HEK293 (cell line): ENCODE results near the gene PSMD2.

Source experiments
- CTCF ChIA-PET: fragments of 350-600 bp; formaldehyde crosslinking; extraction: SDS; loops from one replicate; lab custom pipeline; 2021; ENCODE audit warnings: antibody characterized with exemption; lab: Yijun Ruan, JAX
- POLR2A ChIA-PET: fragments of 300-600 bp; formaldehyde crosslinking; extraction: SDS; loops from one replicate; lab custom pipeline; 2020; ENCODE audit warnings: antibody characterized with exemption, inconsistent platforms; lab: Yijun Ruan, JAX
- H3K27ac ChIP-seq: fragments of 200-500 bp; sonication (Bioruptor generic); 2 replicates; pipeline ENCODE4 v1.5.1; 2014; ENCODE audit warnings: low read depth, low read length, control low read depth, inconsistent platforms; ENCODE audit errors: extremely low read depth
- H3K36me3 ChIP-seq, 2 experiments: fragments of 200-500 bp in 1 of 2; sonication (Bioruptor generic) in 1 of 2; 1 replicate in 1 of 2; 2 replicates in 1 of 2; pipeline ENCODE4 v1.5.1; 2014 to 2017; ENCODE audit warnings: inconsistent platforms in 2 of 2, low read length in 2 of 2; ENCODE audit not compliant: control insufficient read depth in 2 of 2, insufficient read depth in 1 of 2
- H3K4me1 ChIP-seq: fragments of 200-500 bp; sonication (Bioruptor generic); 2 replicates; pipeline ENCODE4 v1.5.1; 2014; ENCODE audit warnings: mild to moderate bottlenecking, low read length, inconsistent platforms; ENCODE audit not compliant: control insufficient read depth, insufficient read depth
- H3K4me3 ChIP-seq: 2 replicates; pipeline ENCODE4 v1.5.1; 2011; ENCODE audit warnings: low read depth, mild to moderate bottlenecking, control low read depth, low read length, moderate library complexity
- H3K9me3 ChIP-seq: fragments of 200-500 bp; sonication (Bioruptor generic); 2 replicates; pipeline ENCODE4 v1.5.1; 2014; ENCODE audit warnings: low read depth, low read length, inconsistent platforms; ENCODE audit not compliant: control insufficient read depth, insufficient read depth
- EGR2 ChIP-seq: fragments of 450-650 bp; formaldehyde crosslinking; IDR thresholded peaks from 2 replicates; pipeline ENCODE4 v1.5.1; 2016; ENCODE audit warnings: low read depth, missing biosample characterization, missing genetic modification characterization
- GLIS2 ChIP-seq: fragments of 450-650 bp; formaldehyde crosslinking; IDR thresholded peaks from 2 replicates; pipeline ENCODE4 v1.5.1; 2016; ENCODE audit warnings: missing biosample characterization, missing genetic modification characterization
- OVOL3 ChIP-seq: fragments of 450-650 bp; formaldehyde crosslinking; IDR thresholded peaks from 2 replicates; pipeline ENCODE4 v1.5.1; 2016; ENCODE audit warnings: missing biosample characterization, missing genetic modification characterization
- SP3 ChIP-seq: fragments of 450-650 bp; formaldehyde crosslinking; IDR thresholded peaks from 2 replicates; pipeline ENCODE4 v1.5.1; 2016; ENCODE audit warnings: missing biosample characterization, missing genetic modification characterization
- SP7 ChIP-seq: fragments of 450-650 bp; formaldehyde crosslinking; IDR thresholded peaks from 2 replicates; pipeline ENCODE4 v1.5.1; 2016; ENCODE audit warnings: missing biosample characterization, missing genetic modification characterization
- YY1 ChIP-seq: fragments of 450-650 bp; formaldehyde crosslinking; IDR thresholded peaks from 2 replicates; pipeline ENCODE4 v1.5.1; 2018; ENCODE audit warnings: missing biosample characterization, missing genetic modification characterization
- ZBTB17 ChIP-seq: fragments of 450-650 bp; formaldehyde crosslinking; IDR thresholded peaks from 2 replicates; pipeline ENCODE4 v1.5.1; 2016; ENCODE audit warnings: missing biosample characterization, missing genetic modification characterization
- ZBTB48 ChIP-seq: fragments of 450-650 bp; formaldehyde crosslinking; IDR thresholded peaks from 2 replicates; pipeline ENCODE4 v1.5.1; 2016; ENCODE audit warnings: missing biosample characterization, missing genetic modification characterization
- ZBTB8A ChIP-seq: fragments of 450-650 bp; formaldehyde crosslinking; IDR thresholded peaks from 2 replicates; pipeline ENCODE4 v1.5.1; 2016; ENCODE audit warnings: missing biosample characterization, missing genetic modification characterization
- ZFP37 ChIP-seq: fragments of 450-650 bp; formaldehyde crosslinking; IDR thresholded peaks from 2 replicates; pipeline ENCODE4 v1.5.1; 2016; ENCODE audit warnings: missing biosample characterization, missing genetic modification characterization
- ZIC2 ChIP-seq: fragments of 450-650 bp; formaldehyde crosslinking; IDR thresholded peaks from 2 replicates; pipeline ENCODE4 v1.5.1; 2016; ENCODE audit warnings: missing biosample characterization, missing genetic modification characterization
- ZNF138 ChIP-seq: fragments of 450-650 bp; formaldehyde crosslinking; IDR thresholded peaks from 2 replicates; pipeline ENCODE4 v1.5.1; 2016; ENCODE audit warnings: missing biosample characterization, missing genetic modification characterization, borderline replicate concordance
- ZNF16 ChIP-seq: fragments of 450-650 bp; formaldehyde crosslinking; IDR thresholded peaks from 2 replicates; pipeline ENCODE4 v1.5.1; 2016; ENCODE audit warnings: low read depth, missing biosample characterization, missing genetic modification characterization
- ZNF274 ChIP-seq, 2 experiments: fragments of 200-500 bp in 1 of 2; fragments of 450-650 bp in 1 of 2; sonication (Bioruptor generic) in 1 of 2; formaldehyde crosslinking in 1 of 2; IDR thresholded peaks; 2 replicates each; pipeline versions ENCODE4 v1.5.1 to v1.6.1; 2014 to 2016; ENCODE audit warnings: borderline replicate concordance in 1 of 2, inconsistent platforms in 1 of 2, low read length in 1 of 2, missing biosample characterization in 1 of 2, missing genetic modification characterization in 1 of 2
- ZNF391 ChIP-seq: fragments of 450-650 bp; formaldehyde crosslinking; IDR thresholded peaks from 2 replicates; pipeline ENCODE4 v1.5.1; 2016; ENCODE audit warnings: low read depth, missing biosample characterization, missing genetic modification characterization, borderline replicate concordance
- ZNF394 ChIP-seq: fragments of 450-650 bp; formaldehyde crosslinking; IDR thresholded peaks from 2 replicates; pipeline ENCODE4 v1.5.1; 2016; ENCODE audit warnings: missing biosample characterization, missing genetic modification characterization, mild to moderate bottlenecking, moderate library complexity, borderline replicate concordance
- ZNF561 ChIP-seq: fragments of 450-650 bp; IDR thresholded peaks from 2 replicates; pipeline ENCODE4 v1.5.1; 2018; ENCODE audit warnings: missing biosample characterization, missing genetic modification characterization, borderline replicate concordance
- ZSCAN30 ChIP-seq: fragments of 450-650 bp; IDR thresholded peaks from 2 replicates; pipeline ENCODE4 v1.5.1; 2018; ENCODE audit warnings: missing biosample characterization, mild to moderate bottlenecking, missing genetic modification characterization, moderate library complexity
- TF ChIP-seq, protein P1 (sequence below): fragments of 450-650 bp; formaldehyde crosslinking; IDR thresholded peaks from 2 replicates; pipeline ENCODE4 v1.5.1; 2016; ENCODE audit warnings: missing biosample characterization, missing genetic modification characterization
- TF ChIP-seq, protein P2 (sequence below): fragments of 450-650 bp; formaldehyde crosslinking; IDR thresholded peaks from 2 replicates; pipeline ENCODE4 v1.5.1; 2017; ENCODE audit warnings: missing biosample characterization, missing genetic modification characterization
- TF ChIP-seq, protein P3 (sequence below): fragments of 450-650 bp; formaldehyde crosslinking; IDR thresholded peaks from 2 replicates; pipeline ENCODE4 v1.5.1; 2016; ENCODE audit warnings: missing biosample characterization, missing genetic modification characterization
- TF ChIP-seq, protein P4 (sequence below): fragments of 450-650 bp; formaldehyde crosslinking; conservative IDR thresholded peaks from 2 replicates; pipeline ENCODE4 v1.5.1; 2016; ENCODE audit warnings: low read depth, missing biosample characterization, missing genetic modification characterization
- TF ChIP-seq, protein P5 (sequence below): fragments of 450-650 bp; formaldehyde crosslinking; IDR thresholded peaks from 2 replicates; pipeline ENCODE4; 2016; ENCODE audit warnings: missing biosample characterization, missing genetic modification characterization

PSMD2 gene

DNA sequence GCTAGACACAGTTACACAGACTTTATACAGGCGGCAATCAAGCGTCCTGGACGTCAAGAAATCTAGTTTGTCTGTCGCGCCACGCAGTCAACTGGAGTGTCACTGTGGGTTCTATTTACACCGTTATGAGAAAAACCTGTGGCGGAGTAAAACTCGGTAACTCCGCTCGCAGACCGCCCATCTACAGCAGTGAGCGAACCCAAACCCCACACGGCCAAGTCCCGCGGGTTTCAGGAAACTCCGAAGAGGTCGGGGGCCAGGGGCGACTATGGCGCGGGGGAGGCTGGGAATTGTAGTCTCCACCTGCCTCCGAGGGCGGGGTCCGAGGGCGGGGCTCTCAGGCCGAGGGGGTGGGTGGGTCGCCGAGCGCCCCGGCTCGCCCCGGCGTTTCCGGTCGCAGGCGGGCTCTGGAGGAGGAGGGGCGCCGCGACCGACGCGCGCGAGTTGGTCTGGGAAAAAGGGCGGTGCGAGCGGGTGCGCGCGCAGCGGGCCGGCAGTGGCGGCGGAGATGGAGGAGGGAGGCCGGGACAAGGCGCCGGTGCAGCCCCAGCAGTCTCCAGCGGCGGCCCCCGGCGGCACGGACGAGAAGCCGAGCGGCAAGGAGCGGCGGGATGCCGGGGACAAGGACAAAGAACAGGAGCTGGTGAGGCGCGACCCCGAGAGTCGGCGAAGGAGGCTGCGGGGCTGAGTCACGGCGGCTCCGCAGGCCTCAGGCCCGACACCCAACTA is at the start of gene PSMD2:
Gene PSMD2 (plus strand): TSS at position 483 of the 729 bp plus-strand sequence. CDS start 26 bp downstream, at position 509.
- Histone ChIP-seq H3K36me3 (peaks cover 15 to 44% of the 10 kb centered on the region in 2 experiments; a peak in 2 of 3 replicates), H3K4me3 (peak within 1 kb of the TSS; percentile 98), H3K27ac (peak within 1 kb of the TSS; percentile 76), H3K4me1 (no peaks in the 10 kb centered on the region), H3K9me3 (no peaks in the 10 kb centered on the region)
- ChIA-PET CTCF (interaction anchor here (0.6 to 1.8 kb wide), 2 partner anchors 10 to 844 kb away, joined by 3 to 6 read pairs; no protein-coding TSS in a partner anchor), POLR2A (no interaction called here)
- TF ChIP-seq, protein P1, sequence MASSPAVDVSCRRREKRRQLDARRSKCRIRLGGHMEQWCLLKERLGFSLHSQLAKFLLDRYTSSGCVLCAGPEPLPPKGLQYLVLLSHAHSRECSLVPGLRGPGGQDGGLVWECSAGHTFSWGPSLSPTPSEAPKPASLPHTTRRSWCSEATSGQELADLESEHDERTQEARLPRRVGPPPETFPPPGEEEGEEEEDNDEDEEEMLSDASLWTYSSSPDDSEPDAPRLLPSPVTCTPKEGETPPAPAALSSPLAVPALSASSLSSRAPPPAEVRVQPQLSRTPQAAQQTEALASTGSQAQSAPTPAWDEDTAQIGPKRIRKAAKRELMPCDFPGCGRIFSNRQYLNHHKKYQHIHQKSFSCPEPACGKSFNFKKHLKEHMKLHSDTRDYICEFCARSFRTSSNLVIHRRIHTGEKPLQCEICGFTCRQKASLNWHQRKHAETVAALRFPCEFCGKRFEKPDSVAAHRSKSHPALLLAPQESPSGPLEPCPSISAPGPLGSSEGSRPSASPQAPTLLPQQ (tag by site-specific recombination) = peak; percentile 41; the same call in 1 of the 2 replicates
- TF ChIP-seq EGR2 (tag by site-specific recombination) = no peak
- no peak for TF ChIP-seq OVOL3 (tag by site-specific recombination)
- TF ChIP-seq ZIC2 (tag by site-specific recombination) = 0 out of 2 replicates have a peak, but pooled peaks have one; percentile 16
- TF ChIP-seq ZNF561 (tag by site-specific recombination) = no peak
- no peak for TF ChIP-seq YY1
- no peak for TF ChIP-seq ZNF274 (IDR thresholded peaks at IDR 0.05; ENCODE audit: low read length)
- TF ChIP-seq ZNF274 (tag by site-specific recombination; IDR thresholded peaks at IDR 0.05; ENCODE audit: borderline replicate concordance) = no peak
- no peak for TF ChIP-seq ZSCAN30 (tag by site-specific recombination)
- peak; percentile 66 for TF ChIP-seq SP3 (tag by site-specific recombination)
- TF ChIP-seq ZBTB8A (tag by site-specific recombination) = no peak; the same call in 1 of the 2 replicates
- TF ChIP-seq, protein P2, sequence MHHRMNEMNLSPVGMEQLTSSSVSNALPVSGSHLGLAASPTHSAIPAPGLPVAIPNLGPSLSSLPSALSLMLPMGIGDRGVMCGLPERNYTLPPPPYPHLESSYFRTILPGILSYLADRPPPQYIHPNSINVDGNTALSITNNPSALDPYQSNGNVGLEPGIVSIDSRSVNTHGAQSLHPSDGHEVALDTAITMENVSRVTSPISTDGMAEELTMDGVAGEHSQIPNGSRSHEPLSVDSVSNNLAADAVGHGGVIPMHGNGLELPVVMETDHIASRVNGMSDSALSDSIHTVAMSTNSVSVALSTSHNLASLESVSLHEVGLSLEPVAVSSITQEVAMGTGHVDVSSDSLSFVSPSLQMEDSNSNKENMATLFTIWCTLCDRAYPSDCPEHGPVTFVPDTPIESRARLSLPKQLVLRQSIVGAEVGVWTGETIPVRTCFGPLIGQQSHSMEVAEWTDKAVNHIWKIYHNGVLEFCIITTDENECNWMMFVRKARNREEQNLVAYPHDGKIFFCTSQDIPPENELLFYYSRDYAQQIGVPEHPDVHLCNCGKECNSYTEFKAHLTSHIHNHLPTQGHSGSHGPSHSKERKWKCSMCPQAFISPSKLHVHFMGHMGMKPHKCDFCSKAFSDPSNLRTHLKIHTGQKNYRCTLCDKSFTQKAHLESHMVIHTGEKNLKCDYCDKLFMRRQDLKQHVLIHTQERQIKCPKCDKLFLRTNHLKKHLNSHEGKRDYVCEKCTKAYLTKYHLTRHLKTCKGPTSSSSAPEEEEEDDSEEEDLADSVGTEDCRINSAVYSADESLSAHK = peak; percentile 26; the same call in 1 of the 2 replicates
- TF ChIP-seq, protein P3, sequence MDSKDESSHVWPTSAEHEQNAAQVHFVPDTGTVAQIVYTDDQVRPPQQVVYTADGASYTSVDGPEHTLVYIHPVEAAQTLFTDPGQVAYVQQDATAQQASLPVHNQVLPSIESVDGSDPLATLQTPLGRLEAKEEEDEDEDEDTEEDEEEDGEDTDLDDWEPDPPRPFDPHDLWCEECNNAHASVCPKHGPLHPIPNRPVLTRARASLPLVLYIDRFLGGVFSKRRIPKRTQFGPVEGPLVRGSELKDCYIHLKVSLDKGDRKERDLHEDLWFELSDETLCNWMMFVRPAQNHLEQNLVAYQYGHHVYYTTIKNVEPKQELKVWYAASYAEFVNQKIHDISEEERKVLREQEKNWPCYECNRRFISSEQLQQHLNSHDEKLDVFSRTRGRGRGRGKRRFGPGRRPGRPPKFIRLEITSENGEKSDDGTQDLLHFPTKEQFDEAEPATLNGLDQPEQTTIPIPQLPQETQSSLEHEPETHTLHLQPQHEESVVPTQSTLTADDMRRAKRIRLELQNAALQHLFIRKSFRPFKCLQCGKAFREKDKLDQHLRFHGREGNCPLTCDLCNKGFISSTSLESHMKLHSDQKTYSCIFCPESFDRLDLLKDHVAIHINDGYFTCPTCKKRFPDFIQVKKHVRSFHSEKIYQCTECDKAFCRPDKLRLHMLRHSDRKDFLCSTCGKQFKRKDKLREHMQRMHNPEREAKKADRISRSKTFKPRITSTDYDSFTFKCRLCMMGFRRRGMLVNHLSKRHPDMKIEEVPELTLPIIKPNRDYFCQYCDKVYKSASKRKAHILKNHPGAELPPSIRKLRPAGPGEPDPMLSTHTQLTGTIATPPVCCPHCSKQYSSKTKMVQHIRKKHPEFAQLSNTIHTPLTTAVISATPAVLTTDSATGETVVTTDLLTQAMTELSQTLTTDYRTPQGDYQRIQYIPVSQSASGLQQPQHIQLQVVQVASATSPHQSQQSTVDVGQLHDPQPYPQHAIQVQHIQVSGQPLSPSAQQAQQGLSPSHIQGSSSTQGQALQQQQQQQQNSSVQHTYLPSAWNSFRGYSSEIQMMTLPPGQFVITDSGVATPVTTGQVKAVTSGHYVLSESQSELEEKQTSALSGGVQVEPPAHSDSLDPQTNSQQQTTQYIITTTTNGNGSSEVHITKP = peak; percentile 68
- TF ChIP-seq, protein P4, sequence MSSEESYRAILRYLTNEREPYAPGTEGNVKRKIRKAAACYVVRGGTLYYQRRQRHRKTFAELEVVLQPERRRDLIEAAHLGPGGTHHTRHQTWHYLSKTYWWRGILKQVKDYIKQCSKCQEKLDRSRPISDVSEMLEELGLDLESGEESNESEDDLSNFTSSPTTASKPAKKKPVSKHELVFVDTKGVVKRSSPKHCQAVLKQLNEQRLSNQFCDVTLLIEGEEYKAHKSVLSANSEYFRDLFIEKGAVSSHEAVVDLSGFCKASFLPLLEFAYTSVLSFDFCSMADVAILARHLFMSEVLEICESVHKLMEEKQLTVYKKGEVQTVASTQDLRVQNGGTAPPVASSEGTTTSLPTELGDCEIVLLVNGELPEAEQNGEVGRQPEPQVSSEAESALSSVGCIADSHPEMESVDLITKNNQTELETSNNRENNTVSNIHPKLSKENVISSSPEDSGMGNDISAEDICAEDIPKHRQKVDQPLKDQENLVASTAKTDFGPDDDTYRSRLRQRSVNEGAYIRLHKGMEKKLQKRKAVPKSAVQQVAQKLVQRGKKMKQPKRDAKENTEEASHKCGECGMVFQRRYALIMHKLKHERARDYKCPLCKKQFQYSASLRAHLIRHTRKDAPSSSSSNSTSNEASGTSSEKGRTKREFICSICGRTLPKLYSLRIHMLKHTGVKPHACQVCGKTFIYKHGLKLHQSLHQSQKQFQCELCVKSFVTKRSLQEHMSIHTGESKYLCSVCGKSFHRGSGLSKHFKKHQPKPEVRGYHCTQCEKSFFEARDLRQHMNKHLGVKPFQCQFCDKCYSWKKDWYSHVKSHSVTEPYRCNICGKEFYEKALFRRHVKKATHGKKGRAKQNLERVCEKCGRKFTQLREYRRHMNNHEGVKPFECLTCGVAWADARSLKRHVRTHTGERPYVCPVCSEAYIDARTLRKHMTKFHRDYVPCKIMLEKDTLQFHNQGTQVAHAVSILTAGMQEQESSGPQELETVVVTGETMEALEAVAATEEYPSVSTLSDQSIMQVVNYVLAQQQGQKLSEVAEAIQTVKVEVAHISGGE (tag by site-specific recombination) = peak; percentile 38; the same call in 1 of the 2 replicates
- TF ChIP-seq ZNF394 (tag by site-specific recombination) = no peak
- no peak for TF ChIP-seq ZBTB48 (tag by site-specific recombination)
- TF ChIP-seq ZBTB17 (tag by site-specific recombination) = peak; percentile 36; the same call in 1 of the 2 replicates
- TF ChIP-seq ZFP37 (tag by site-specific recombination) = peak; percentile 65; the same call in 1 of the 2 replicates
- peak; percentile 18; the same call in 1 of the 2 replicates for TF ChIP-seq SP7 (tag by site-specific recombination)
- TF ChIP-seq ZNF138 = no peak
- TF ChIP-seq, protein P5, sequence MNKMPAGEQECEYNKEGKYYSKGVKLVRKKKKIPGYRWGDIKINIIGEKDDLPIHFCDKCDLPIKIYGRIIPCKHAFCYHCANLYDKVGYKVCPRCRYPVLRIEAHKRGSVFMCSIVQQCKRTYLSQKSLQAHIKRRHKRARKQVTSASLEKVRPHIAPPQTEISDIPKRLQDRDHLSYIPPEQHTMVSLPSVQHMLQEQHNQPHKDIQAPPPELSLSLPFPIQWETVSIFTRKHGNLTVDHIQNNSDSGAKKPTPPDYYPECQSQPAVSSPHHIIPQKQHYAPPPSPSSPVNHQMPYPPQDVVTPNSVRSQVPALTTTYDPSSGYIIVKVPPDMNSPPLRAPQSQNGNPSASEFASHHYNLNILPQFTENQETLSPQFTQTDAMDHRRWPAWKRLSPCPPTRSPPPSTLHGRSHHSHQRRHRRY = no peak
- peak; percentile 39; the same call in 1 of the 2 replicates for TF ChIP-seq GLIS2
- peak; percentile 65; the same call in 1 of the 2 replicates for TF ChIP-seq ZNF391 (tag by site-specific recombination)
- TF ChIP-seq ZNF16 (tag by site-specific recombination) = no peak
